ENCODE measurements around the gene C10orf143.

Gene C10orf143

GRCh38 chr10:130061760-130062159 is 48.9 kb downstream of the C10orf143 start:
- H3K36me3 Mint-ChIP-seq (ENCODE audit: low read depth), result no peaks in the 10 kb centered on the region
- no peaks in the 10 kb centered on the region for H3K9me3 Mint-ChIP-seq
- no peak overlapping the region for H3K4me3 Mint-ChIP-seq
- intact Hi-C loops (cut with micrococcal nuclease), result no loop called here
- no peaks in the 10 kb centered on the region for H3K4me1 Mint-ChIP-seq (ENCODE audit: low read depth)
- H3K27ac Mint-ChIP-seq, result no peak overlapping the region
- H3K27me3 Mint-ChIP-seq, result no peaks in the 10 kb centered on the region

DNA sequence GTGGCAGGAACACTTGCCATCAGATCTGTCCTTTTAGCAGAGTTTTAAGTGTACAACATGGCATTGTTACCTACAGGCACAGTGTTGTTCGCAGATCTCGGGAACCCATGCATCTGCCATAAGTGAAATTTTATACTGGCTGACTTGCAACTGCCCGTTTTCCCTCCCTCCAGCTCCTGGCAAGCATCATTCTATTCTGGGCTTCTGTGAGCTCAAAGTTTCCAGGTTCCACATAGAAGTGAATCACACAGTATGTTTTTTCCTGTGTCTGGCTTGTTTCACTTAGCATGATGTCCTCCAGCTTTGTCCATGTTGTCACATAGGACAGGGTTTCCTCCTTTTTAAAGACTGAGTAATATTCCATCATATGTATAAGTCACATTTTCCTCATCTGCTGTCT is 56.6 kb downstream of the C10orf143 start:
- H3K36me3 Mint-ChIP-seq (ENCODE audit: low read depth), result no peaks in the 10 kb centered on the region
- H3K27me3 Mint-ChIP-seq, result no peaks in the 10 kb centered on the region
- intact Hi-C loops (cut with micrococcal nuclease), result no loop called here
- H3K4me3 Mint-ChIP-seq, result no peak overlapping the region
- no peak overlapping the region for H3K27ac Mint-ChIP-seq
- peaks cover 8% of the 10 kb centered on the region for H3K9me3 Mint-ChIP-seq
- H3K4me1 Mint-ChIP-seq (ENCODE audit: low read depth), result no peaks in the 10 kb centered on the region

DNA sequence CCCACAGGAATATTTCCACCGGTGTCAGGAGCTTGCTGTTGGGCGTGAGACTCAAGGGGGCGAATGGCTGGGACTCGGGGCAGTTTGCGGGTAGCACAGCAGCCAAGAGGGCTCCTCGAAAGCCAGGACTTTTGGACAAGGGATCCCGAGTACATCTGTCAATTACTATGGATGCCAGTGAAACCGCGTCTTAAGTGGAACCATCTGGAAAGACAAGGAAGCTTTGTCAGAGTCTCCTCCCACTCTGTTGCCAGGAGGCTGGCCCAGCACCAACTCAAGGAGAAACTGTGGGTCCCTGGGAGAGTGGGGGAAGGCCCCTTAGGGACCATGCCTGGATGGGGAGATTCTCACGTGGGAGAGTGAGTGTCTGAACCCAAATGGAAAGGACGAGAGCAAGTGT is 57.1 kb downstream of the C10orf143 start:
- Mint-ChIP-seq H3K9me3 (peaks cover 8% of the 10 kb centered on the region), H3K36me3 (ENCODE audit: low read depth) (no peaks in the 10 kb centered on the region), H3K4me1 (ENCODE audit: low read depth) (no peaks in the 10 kb centered on the region), H3K27me3 (no peaks in the 10 kb centered on the region), H3K27ac (no peak overlapping the region), H3K4me3 (no peak overlapping the region)
- intact Hi-C loops (cut with micrococcal nuclease), result no loop called here

- Mint-ChIP-seq H3K27ac (no peak overlapping the region), H3K36me3 (ENCODE audit: low read depth) (no peaks in the 10 kb centered on the region), H3K27me3 (no peaks in the 10 kb centered on the region), H3K4me1 (ENCODE audit: low read depth) (no peaks in the 10 kb centered on the region), H3K4me3 (no peak overlapping the region), H3K9me3 (peaks cover 8% of the 10 kb centered on the region)
- intact Hi-C loops (cut with micrococcal nuclease), result no loop called here
These were observed 58.4 kb downstream of the C10orf143 start for GRCh38 chr10:130052193-130052592.

- Mint-ChIP-seq H3K4me1 (ENCODE audit: low read depth) (no peaks in the 10 kb centered on the region), H3K27me3 (no peaks in the 10 kb centered on the region), H3K36me3 (ENCODE audit: low read depth) (no peaks in the 10 kb centered on the region), H3K4me3 (no peak overlapping the region), H3K9me3 (no peaks in the 10 kb centered on the region), H3K27ac (no peak overlapping the region)
- intact Hi-C loops (cut with micrococcal nuclease), result no loop called here
These were observed 59.9 kb downstream of the C10orf143 start for GRCh38 chr10:130050721-130051120.

DNA sequence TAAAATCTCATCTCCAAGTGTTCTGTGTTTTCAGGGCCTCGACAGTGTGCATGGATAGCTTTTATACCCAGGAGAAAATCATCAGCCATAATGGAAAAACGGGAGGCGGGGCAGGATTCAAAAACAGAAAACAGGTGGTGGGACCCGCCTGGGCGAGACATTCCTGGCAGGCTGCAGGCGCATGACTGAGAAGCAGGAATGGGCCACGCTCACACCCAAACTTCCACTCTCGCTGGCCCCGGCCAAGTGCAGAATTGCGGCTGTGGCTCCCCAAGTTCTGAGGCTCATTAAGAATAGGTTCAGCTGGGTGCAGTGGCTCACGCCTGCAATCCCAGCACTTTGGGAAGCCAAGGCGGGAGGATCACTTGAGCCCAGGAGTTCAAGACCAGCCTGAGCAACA is 60.6 kb downstream of the C10orf143 start:
- Mint-ChIP-seq H3K27me3 (no peaks in the 10 kb centered on the region), H3K27ac (no peak overlapping the region), H3K9me3 (no peaks in the 10 kb centered on the region)

GRCh38 chr10:130049244-130049643 is 61.4 kb downstream of the C10orf143 start:
- intact Hi-C loops (cut with micrococcal nuclease), result no loop called here
- no peaks in the 10 kb centered on the region for H3K4me1 Mint-ChIP-seq (ENCODE audit: low read depth)
- no peaks in the 10 kb centered on the region for H3K9me3 Mint-ChIP-seq
- no peaks in the 10 kb centered on the region for H3K27me3 Mint-ChIP-seq
- H3K27ac Mint-ChIP-seq, result no peak overlapping the region
- no peak overlapping the region for H3K4me3 Mint-ChIP-seq
- H3K36me3 Mint-ChIP-seq (ENCODE audit: low read depth), result no peaks in the 10 kb centered on the region

More for the DNA sequence above, 60.6 kb downstream of the C10orf143 start:
- H3K4me1 Mint-ChIP-seq (ENCODE audit: low read depth), result no peaks in the 10 kb centered on the region
- intact Hi-C loops (cut with micrococcal nuclease), result no loop called here
- H3K4me3 Mint-ChIP-seq, result no peak overlapping the region
- H3K36me3 Mint-ChIP-seq (ENCODE audit: low read depth), result no peaks in the 10 kb centered on the region

DNA sequence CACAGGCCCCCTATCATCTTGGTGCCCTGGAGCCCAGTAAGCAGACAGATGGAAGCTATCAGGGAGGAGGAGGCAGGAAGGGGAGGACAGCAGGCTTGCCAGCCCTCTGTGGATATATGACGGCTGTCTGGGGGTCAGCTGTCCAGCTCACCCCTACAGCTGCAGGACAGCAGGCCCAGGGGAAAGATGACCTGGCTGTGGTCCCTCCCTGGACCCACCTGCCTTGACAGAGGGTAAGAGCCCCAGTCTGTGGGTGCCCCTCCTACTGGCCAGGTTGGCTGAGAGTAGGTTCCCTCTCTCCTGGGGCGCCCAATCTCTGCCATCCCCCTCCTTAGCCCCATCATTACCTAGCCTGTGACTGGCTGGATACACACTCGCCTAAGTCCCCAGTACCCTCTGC is 62.5 kb downstream of the C10orf143 start:
- H3K36me3 Mint-ChIP-seq (ENCODE audit: low read depth), result no peaks in the 10 kb centered on the region
- intact Hi-C loops (cut with micrococcal nuclease), result no loop called here
- H3K27ac Mint-ChIP-seq, result no peak overlapping the region

DNA sequence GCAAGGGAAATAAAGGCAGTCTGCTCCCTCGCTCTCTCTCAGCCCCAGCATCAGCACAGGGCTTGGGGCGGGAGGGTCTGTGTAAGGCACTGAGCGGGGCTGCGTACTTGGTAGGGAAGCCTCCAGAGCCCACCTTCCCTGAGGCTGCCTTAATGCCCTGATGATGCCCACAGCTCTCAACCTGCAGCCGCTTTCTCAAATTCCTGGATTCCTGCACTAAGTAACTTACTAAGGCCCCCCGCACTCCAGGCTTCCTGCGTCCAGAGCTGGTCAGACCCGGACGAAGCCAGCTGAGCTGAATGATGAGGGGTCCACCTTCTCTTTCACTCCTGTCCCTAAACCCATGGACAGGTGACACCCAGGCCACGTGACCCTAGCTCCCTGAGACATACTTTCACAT is 63.3 kb downstream of the C10orf143 start:
- intact Hi-C loops (cut with micrococcal nuclease), result no loop called here
- Mint-ChIP-seq H3K9me3 (no peaks in the 10 kb centered on the region), H3K4me1 (ENCODE audit: low read depth) (no peaks in the 10 kb centered on the region), H3K4me3 (no peak overlapping the region), H3K27me3 (peaks cover 1% of the 10 kb centered on the region), H3K27ac (no peak overlapping the region), H3K36me3 (ENCODE audit: low read depth) (no peaks in the 10 kb centered on the region)

More for the DNA sequence above, 62.5 kb downstream of the C10orf143 start:
- H3K9me3 Mint-ChIP-seq, result no peaks in the 10 kb centered on the region
- H3K4me3 Mint-ChIP-seq, result no peak overlapping the region
- no peaks in the 10 kb centered on the region for H3K4me1 Mint-ChIP-seq (ENCODE audit: low read depth)
- H3K27me3 Mint-ChIP-seq, result peaks cover 1% of the 10 kb centered on the region

- Mint-ChIP-seq H3K9me3 (no peaks in the 10 kb centered on the region), H3K4me1 (ENCODE audit: low read depth) (no peaks in the 10 kb centered on the region), H3K27ac (no peak overlapping the region), H3K27me3 (peaks cover 1% of the 10 kb centered on the region), H3K36me3 (ENCODE audit: low read depth) (no peaks in the 10 kb centered on the region), H3K4me3 (no peak overlapping the region)
- intact Hi-C loops (cut with micrococcal nuclease), result no loop called here
These were observed 64.0 kb downstream of the C10orf143 start for GRCh38 chr10:130046591-130046990.

- Mint-ChIP-seq H3K9me3 (no peaks in the 10 kb centered on the region), H3K4me3 (no peak overlapping the region), H3K4me1 (ENCODE audit: low read depth) (no peaks in the 10 kb centered on the region), H3K36me3 (ENCODE audit: low read depth) (no peaks in the 10 kb centered on the region), H3K27ac (no peak overlapping the region), H3K27me3 (peaks cover 1% of the 10 kb centered on the region)
- intact Hi-C loops (cut with micrococcal nuclease), result no loop called here
These were observed 64.8 kb downstream of the C10orf143 start for GRCh38 chr10:130045801-130046321.

DNA sequence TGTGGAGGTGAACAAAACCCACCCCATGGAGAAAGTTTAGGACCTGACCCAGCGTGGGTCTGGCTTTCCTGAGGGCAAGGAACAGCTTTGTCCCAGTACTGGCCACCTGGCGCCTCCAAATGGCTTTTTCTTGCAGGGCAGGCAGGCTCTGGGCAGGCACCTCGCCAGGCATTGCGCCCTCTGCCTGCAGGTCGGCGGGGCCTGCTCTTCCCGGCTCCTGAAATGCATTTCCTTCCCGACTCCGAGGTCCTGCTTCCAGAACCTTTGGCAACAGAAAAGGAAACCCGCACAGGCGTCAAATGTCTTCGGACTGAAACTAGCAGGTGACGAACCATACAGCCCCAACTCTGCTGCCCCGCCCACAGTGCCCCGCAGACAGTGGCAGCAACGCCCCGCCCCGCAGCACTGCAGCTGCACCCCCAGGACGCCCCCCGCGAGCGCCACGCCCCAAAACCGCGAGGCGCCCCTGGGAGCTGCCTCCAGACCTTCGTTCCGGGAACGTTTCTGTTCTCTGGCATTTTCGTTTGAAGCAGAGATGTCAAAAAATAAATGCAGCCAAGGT is 65.5 kb downstream of the C10orf143 start:
- Mint-ChIP-seq H3K4me1 (ENCODE audit: low read depth) (no peaks in the 10 kb centered on the region), H3K27me3 (peaks cover 1% of the 10 kb centered on the region), H3K27ac (no peak overlapping the region), H3K4me3 (no peak overlapping the region), H3K36me3 (ENCODE audit: low read depth) (no peaks in the 10 kb centered on the region), H3K9me3 (no peaks in the 10 kb centered on the region)
- intact Hi-C loops (cut with micrococcal nuclease), result no loop called here

DNA sequence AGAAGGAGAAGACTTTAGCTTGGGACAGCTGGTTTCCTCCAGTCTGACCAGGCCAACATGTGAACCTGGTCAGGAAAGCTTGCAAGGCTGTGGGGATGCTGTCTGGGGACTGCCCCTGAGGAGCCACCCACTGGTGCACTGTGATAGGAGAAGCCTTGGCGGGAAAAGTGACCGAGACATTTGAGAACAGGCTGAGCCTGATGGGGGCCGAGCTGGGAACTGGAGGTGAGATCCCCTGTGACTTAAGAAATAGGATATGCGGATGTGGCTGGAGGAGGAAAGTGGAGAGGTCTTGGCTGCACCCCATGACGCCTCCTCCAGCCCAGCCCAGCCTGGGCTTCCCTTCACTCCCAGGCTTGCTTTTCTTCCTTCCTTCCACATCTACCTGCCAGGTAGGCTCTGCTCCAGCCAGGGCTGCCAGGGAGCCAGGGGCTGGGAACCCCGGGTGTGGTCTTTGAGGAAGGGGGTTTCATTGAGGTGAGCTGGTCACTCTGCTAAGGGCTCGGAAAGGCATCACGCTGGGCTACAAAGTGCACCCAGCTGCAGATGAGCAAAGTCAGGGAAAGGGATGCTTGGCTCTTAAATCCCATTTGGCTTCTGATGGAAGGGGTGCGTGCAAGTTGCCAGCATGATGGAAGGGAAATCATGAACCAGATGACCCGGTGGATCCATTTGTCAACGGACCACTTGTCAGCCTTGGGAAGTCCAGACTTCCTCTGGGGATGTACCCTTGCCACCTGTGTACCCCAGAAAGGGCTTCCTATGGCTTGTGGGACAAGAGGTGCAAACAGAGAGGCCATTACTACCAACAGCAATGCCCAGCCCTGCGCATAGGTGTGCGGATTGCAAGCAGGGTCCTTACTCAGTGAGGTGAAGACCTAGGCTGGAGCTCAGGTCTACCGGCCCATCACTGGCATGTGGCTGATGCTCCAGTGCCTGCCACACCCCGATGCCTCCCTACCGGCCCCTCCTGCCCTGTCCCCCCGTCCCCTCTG is 66.3 kb downstream of the C10orf143 start:
- H3K9me3 Mint-ChIP-seq, result no peaks in the 10 kb centered on the region
- intact Hi-C loops (cut with micrococcal nuclease), result no loop called here
- peaks cover 1% of the 10 kb centered on the region for H3K27me3 Mint-ChIP-seq
- H3K4me1 Mint-ChIP-seq (ENCODE audit: low read depth), result no peaks in the 10 kb centered on the region
- no peak overlapping the region for H3K27ac Mint-ChIP-seq
- H3K4me3 Mint-ChIP-seq, result no peak overlapping the region
- H3K36me3 Mint-ChIP-seq (ENCODE audit: low read depth), result no peaks in the 10 kb centered on the region

GRCh38 chr10:130043491-130043890 is 67.1 kb downstream of the C10orf143 start:
- intact Hi-C loops (cut with micrococcal nuclease), result no loop called here
- Mint-ChIP-seq H3K4me3 (no peak overlapping the region), H3K27me3 (peaks cover 1% of the 10 kb centered on the region), H3K36me3 (ENCODE audit: low read depth) (no peaks in the 10 kb centered on the region), H3K27ac (no peak overlapping the region), H3K9me3 (no peaks in the 10 kb centered on the region), H3K4me1 (ENCODE audit: low read depth) (no peaks in the 10 kb centered on the region)

All from dendritic cell treated with granulocyte-macrophage colony-stimulating factor and Interleukin-4, amounts not matched to agents 40 ng/mL and 50 ng/mL, for 4 days (primary cell).